ENCODE measurements around the gene ECI2. TPM values are rescaled to one million over a fixed set of nuclear protein-coding genes. Genes with fewer than 3 reads are reported as not detected.

The ECI2 gene, protein sequence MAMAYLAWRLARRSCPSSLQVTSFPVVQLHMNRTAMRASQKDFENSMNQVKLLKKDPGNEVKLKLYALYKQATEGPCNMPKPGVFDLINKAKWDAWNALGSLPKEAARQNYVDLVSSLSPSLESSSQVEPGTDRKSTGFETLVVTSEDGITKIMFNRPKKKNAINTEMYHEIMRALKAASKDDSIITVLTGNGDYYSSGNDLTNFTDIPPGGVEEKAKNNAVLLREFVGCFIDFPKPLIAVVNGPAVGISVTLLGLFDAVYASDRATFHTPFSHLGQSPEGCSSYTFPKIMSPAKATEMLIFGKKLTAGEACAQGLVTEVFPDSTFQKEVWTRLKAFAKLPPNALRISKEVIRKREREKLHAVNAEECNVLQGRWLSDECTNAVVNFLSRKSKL
- total RNA-seq: 10 to 100 TPM; 41.6 to 43.2 TPM

DNA sequence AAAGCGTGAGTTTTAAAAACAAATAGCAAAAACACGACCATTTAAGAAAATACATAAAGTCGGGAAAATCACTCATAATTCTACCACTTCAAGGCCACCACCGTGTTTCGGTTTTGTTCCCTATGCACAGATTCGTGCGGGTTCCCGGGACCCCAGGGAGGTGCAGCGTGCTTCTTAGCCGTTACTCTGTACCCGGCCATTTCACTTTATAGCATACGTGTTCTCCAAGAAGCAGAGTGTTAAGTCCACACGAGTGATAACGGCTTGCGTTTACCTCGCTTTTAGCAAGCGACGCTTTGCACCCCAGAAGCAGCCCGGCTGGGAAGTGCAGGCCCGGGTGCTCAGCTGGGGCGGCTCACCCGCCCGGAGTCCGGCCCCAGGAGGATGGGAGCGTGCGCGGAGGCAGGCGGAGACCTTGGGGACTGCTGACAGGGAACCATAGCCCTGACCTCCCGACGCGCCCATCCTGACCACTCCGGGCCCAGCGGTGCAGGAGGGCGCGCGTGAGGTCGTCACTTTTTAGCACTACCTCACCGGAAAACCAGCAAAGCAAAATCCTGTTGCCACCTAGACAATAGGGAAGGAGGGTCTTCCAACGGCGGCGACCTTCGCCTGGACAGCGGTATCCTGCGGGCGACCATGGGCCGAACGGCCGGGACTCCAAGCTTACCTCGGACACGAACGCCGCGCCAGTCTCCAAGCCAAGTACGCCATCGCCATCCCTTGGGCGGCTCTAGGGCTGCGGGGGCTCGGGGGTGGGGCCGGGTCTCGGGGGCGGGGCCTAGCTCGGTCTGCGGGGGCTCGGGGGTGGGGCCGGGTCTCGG lies at the start of gene ECI2:
Gene ECI2, minus strand, starts transcription at position 735 of the 824 bp plus-strand sequence. Its CDS starts 15 bp downstream, at position 720.
- peaks cover 1 to 4% of the 10 kb centered on the region in 2 donors for H3K9me3 Mint-ChIP-seq
- peaks cover 14 to 24% of the 10 kb centered on the region in 2 donors for H3K36me3 Mint-ChIP-seq (ENCODE audit: insufficient read depth in 2 of 2)
- no peaks in the 10 kb centered on the region for H3K27me3 Mint-ChIP-seq (ENCODE audit: low read depth)
- H3K4me1 Mint-ChIP-seq (ENCODE audit: low read depth): peaks cover 57% of the 10 kb centered on the region
- peak within 1 kb of the TSS; percentile 73 for H3K27ac Mint-ChIP-seq
- peak within 1 kb of the TSS; percentile 88 to 93 for H3K4me3 Mint-ChIP-seq
- DNase-seq: peak; percentile 62
- ATAC-seq (replicated peaks in 1 of 2): peak; percentile 67 to 71

DNA sequence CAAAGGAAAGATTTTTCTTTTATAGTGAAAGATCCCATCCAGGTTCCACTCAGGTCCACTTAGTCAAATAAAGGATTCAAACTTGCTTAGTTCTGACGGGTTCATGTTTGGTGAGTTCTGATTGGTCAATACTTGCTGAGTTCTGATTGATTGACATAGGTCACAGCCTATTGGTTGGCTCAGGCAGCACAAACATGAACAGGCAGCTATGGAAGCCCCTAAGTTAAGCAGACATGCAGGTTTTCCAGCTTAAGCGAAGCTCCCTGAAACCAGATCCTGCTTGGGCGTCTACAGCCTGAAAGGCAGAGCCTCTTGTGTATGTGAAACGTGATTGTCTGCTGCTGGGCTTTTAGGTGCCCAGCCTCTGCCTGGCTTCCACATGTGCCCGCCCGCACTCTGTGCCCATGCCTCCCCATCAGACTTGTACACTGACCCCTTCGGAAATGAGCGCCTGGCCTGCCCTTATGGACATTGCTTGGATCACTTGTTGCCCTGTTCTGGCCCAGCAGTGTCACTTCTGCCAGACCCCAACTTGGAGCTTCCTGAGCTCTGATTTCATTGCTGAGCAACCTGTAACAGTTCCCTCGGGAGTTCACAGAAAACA lies 45.4 kb upstream of the ECI2 start:
- Mint-ChIP-seq H3K36me3 (ENCODE audit: insufficient read depth in 2 of 2) (peaks cover 2 to 11% of the 10 kb centered on the region in 2 donors), H3K27me3 (ENCODE audit: low read depth) (peaks cover 28% of the 10 kb centered on the region), H3K27ac (no peak overlapping the region), H3K4me1 (ENCODE audit: low read depth) (peaks cover 11% of the 10 kb centered on the region), H3K4me3 (no peak overlapping the region), H3K9me3 (peaks cover 2% of the 10 kb centered on the region in 2 donors)
- ATAC-seq (replicated peaks in 1 of 2): no peak
- no peak for DNase-seq

DNA sequence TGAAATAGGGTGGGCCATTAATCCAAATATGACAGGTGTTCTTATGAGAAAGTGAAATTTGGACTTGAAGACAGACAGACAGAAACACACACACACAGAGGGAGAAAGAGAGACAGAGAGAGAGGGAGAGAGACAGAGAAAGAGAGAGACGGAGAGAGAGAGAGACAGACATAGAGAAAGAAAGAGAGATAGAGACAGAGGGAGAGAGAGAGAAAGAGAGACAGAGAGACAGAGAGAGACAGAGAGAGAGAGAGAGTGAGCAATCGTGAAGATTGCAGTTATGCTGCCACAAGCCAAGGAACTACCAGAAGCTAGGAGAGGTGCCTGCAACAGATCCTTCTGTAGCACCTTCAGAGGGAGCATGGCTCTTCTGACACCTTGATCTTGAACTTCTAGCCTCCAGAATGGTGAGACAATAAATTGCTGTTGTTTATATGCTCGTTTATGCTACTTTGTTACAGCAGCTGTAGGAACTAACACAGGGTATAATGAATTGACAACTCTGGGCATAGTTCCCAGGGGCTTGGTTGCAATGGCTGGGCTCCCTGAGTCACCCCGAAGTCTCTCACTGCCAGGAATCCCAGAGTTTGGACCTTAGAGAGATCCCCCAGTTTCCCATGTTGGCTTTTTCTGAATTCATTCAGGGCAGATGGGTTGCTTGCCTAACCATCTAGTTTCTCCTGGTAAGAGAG lies 44.7 kb upstream of the ECI2 start:
- Mint-ChIP-seq H3K9me3 (peaks cover under 1% of the 10 kb centered on the region in 2 donors), H3K36me3 (ENCODE audit: insufficient read depth in 2 of 2) (peaks cover under 1 to 9% of the 10 kb centered on the region in 2 donors), H3K4me3 (no peak overlapping the region), H3K27me3 (ENCODE audit: low read depth) (peaks cover 28% of the 10 kb centered on the region), H3K4me1 (ENCODE audit: low read depth) (peaks cover 5% of the 10 kb centered on the region), H3K27ac (no peak overlapping the region)
- ATAC-seq (replicated peaks in 1 of 2): no peak
- no peak for DNase-seq

DNA sequence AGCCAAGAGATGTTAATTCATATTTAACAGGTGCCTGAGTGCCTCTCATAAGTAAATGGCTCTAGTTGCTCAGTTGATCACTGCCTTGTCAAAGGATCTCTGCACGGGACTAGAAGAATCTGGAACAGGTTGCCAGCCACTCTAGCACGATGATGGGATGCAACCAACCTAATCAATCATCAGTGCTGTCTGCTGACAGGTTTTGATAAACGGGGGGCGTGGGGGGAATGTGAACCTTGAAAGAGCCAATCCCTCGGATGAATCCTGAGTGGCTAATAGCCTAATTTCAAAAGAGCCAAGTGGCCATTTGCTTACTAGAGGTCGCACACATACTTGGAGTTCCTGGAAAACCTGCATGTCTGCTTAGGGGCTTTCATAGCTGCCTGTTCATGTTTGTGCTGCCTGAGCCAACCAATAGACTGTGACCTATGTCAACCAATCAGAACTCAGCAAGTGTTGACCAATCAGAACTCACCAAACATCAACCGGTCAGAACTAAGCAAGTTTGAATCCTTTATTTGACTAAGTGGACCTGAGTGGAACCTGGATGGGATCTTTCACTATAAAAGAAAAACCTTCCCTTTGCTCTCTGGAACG lies 43.5 kb upstream of the ECI2 start:
- Mint-ChIP-seq H3K9me3 (no peaks in the 10 kb centered on the region), H3K27ac (no peak overlapping the region), H3K4me3 (no peak overlapping the region), H3K27me3 (ENCODE audit: low read depth) (peaks cover 28% of the 10 kb centered on the region), H3K4me1 (ENCODE audit: low read depth) (no peaks in the 10 kb centered on the region), H3K36me3 (ENCODE audit: insufficient read depth in 2 of 2) (peaks cover 0 to 3% of the 10 kb centered on the region in 2 donors)
- ATAC-seq (replicated peaks in 1 of 2): no peak
- no peak for DNase-seq

DNA sequence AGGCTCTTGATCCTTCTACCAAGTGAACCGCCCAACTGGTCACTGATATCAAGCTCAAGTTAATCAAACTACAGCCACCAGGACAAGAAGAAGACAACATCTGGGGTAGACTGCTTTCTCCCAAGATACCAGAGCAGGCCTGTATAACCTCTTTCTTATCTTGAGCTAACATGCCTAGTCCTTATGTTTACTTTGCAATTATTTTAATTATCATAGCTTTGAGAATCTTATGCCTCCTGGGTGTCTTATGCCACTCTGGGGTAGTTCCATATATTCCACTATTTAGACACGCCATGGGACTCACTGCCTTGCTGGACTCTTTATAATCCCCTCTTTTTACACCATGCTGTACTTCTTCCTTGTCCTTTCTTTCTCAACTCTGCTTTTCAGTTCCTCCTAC lies 41.5 kb upstream of the ECI2 start:
- no peak for ATAC-seq (replicated peaks in 1 of 2)
- no peaks in the 10 kb centered on the region for H3K36me3 Mint-ChIP-seq (ENCODE audit: insufficient read depth in 2 of 2)
- H3K9me3 Mint-ChIP-seq: no peaks in the 10 kb centered on the region
- H3K4me3 Mint-ChIP-seq: no peak overlapping the region
- no peaks in the 10 kb centered on the region for H3K4me1 Mint-ChIP-seq (ENCODE audit: low read depth)
- no peak for DNase-seq
- peaks cover 24% of the 10 kb centered on the region for H3K27me3 Mint-ChIP-seq (ENCODE audit: low read depth)
- H3K27ac Mint-ChIP-seq: no peak overlapping the region

DNA sequence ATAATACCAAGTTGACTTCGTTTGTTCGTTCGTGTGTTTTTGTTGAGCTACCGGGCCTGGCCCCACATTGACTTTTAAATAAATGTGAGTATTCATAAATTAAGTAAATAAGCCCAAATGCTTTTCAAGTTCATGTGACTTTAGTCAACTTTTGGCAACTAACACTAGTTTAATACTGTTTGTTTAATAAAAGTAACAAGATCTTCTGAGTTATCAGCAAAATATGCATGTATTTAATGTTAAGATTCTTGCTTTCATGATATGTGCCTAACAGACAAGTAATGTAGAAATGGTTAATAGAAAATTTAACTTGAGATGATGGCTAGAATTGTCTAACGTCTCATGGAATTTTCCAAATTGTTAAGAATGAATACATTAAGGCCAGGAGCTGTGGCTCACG lies 38.7 kb upstream of the ECI2 start:
- Mint-ChIP-seq H3K4me1 (ENCODE audit: low read depth) (no peaks in the 10 kb centered on the region), H3K36me3 (ENCODE audit: insufficient read depth in 2 of 2) (no peaks in the 10 kb centered on the region), H3K27me3 (ENCODE audit: low read depth) (peaks cover 7% of the 10 kb centered on the region), H3K27ac (no peak overlapping the region), H3K4me3 (no peak overlapping the region), H3K9me3 (no peaks in the 10 kb centered on the region)
- ATAC-seq (replicated peaks in 1 of 2): no peak
- DNase-seq: no peak

DNA sequence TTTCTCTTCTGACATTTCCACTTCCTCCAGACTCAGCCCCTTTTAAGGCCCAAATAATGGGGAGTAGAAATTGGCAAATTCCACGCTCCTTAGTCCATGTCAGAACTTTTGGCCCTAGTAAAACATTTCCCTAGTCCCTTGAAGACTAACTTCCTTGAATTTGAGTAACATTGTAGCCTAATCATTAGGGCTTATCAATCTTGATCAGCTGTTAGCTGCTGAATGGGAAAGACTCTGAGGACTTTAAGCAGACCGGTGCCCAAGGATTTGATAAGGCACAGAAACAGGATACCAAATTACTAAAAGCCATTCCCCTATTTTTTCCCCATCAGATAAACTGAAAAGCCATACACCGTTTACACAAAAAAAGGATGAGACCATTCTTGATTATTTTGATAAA lies 37.0 kb upstream of the ECI2 start:
- H3K27me3 Mint-ChIP-seq (ENCODE audit: low read depth): peaks cover 3% of the 10 kb centered on the region
- no peak overlapping the region for H3K27ac Mint-ChIP-seq
- H3K36me3 Mint-ChIP-seq (ENCODE audit: insufficient read depth in 2 of 2): no peaks in the 10 kb centered on the region
- no peaks in the 10 kb centered on the region for H3K4me1 Mint-ChIP-seq (ENCODE audit: low read depth)
- H3K9me3 Mint-ChIP-seq: peaks cover 0 to 2% of the 10 kb centered on the region in 2 donors
- no peak overlapping the region for H3K4me3 Mint-ChIP-seq
- ATAC-seq (replicated peaks in 1 of 2): no peak
- DNase-seq: no peak

DNA sequence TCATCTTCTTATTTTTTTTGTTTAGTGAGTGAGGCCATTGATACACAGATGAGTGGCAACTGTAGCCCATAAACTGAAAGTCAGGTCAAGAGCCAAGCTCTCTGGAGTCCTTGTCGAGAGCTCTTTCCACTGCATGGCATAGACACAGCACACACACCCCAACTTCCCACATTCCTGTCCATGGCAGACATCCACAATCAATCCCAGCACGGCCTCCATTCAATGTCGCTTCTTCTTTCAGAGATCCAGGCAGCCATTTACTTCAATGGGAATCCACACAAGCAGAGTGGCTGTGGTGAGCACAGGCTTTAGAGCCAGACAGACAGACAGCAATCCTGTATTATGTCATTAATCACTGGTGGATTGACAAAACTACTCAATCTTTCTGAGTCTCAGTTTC lies 34.9 kb upstream of the ECI2 start:
- ATAC-seq (replicated peaks in 1 of 2): no peak
- no peak overlapping the region for H3K4me3 Mint-ChIP-seq
- H3K27ac Mint-ChIP-seq: no peak overlapping the region

DNA sequence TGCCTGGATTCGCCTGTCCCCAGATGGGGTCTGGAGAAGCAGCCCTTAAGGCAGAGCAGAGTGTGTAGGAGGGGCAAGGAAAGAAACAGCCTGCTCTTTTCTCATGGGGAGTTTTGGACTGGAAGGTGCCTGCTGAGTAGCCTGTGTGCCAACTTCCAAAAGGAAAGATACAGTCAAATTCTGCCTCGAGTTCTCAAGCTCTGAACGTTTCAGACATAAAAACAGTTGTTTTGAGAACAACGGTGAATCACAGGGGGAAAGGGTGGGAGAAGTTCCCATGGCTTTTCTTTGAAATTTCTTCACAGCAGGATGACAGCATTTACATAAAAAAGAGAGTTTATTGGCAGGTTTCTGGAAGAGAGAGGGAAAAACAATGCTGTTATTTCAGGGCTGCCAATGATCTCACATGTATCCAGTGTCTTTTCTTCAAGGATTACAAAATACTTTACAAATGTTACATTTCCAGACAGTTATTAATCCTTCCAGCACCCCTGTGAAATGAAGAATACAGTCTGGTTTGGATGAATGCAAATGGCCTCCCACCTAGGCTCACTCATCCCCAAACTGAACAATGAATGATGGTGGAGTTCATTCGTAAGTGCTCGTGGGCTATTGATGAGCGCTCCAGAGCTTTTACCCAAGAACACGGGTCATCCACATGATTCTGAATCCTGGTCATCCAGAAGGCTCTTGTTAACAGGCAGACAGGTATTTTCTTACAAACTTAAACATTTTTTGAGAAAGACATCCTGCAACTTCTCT lies 33.8 kb upstream of the ECI2 start:
- H3K4me1 Mint-ChIP-seq (ENCODE audit: low read depth): no peaks in the 10 kb centered on the region
- no peaks in the 10 kb centered on the region for H3K27me3 Mint-ChIP-seq (ENCODE audit: low read depth)
- no peak for ATAC-seq (replicated peaks in 1 of 2)
- H3K4me3 Mint-ChIP-seq: no peak overlapping the region
- DNase-seq: no peak
- no peak overlapping the region for H3K27ac Mint-ChIP-seq
- no peaks in the 10 kb centered on the region for H3K36me3 Mint-ChIP-seq (ENCODE audit: insufficient read depth in 2 of 2)
- peaks cover 0 to 2% of the 10 kb centered on the region in 2 donors for H3K9me3 Mint-ChIP-seq

More for the DNA sequence above, 34.9 kb upstream of the ECI2 start:
- H3K9me3 Mint-ChIP-seq: peaks cover 0 to 2% of the 10 kb centered on the region in 2 donors
- H3K36me3 Mint-ChIP-seq (ENCODE audit: insufficient read depth in 2 of 2): no peaks in the 10 kb centered on the region
- no peaks in the 10 kb centered on the region for H3K27me3 Mint-ChIP-seq (ENCODE audit: low read depth)
- H3K4me1 Mint-ChIP-seq (ENCODE audit: low read depth): no peaks in the 10 kb centered on the region
- DNase-seq: no peak

DNA sequence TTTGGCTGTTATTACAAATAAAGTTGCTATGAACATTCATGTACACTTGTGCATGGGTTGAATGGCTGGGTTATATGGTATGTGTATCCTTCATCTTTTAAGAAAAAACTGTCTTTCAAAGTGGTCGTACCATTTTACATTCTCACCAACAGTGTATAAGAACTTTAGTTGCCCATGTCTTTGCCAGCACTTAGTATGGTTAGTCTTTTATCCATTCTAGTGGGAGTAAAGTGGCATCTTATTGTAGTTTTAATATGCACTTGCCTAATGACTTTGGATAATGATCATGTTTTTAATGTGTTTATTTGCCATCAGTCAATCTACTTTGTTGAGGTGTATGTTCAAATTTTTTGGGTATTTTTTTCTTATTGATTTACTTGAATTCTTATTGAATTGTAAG lies 32.5 kb upstream of the ECI2 start:
- Mint-ChIP-seq H3K27ac (no peak overlapping the region), H3K36me3 (ENCODE audit: insufficient read depth in 2 of 2) (no peaks in the 10 kb centered on the region), H3K4me3 (no peak overlapping the region), H3K4me1 (ENCODE audit: low read depth) (no peaks in the 10 kb centered on the region), H3K27me3 (ENCODE audit: low read depth) (no peaks in the 10 kb centered on the region), H3K9me3 (peaks cover 0 to 2% of the 10 kb centered on the region in 2 donors)
- ATAC-seq (replicated peaks in 1 of 2): no peak
- no peak for DNase-seq

DNA sequence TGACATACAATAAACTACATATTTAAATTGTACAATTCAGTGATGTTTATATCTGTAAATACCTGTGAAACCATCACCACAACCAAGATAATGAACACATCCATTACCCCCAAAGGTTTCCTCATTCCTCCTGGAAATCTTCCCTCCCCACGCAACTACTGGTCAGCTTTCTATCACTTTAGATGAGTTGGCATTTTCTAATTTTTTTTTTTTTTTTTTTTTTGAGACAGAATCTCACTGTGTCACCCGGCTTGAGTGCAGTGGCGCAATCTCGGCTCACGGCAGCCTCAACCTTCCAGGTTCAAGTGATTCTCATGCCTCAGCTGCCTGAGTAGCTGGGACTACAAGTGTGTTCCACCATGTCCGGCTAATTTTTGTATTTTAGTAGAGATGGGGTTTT lies 31.7 kb upstream of the ECI2 start:
- Mint-ChIP-seq H3K36me3 (ENCODE audit: insufficient read depth in 2 of 2) (no peaks in the 10 kb centered on the region), H3K4me1 (ENCODE audit: low read depth) (no peaks in the 10 kb centered on the region), H3K27me3 (ENCODE audit: low read depth) (no peaks in the 10 kb centered on the region), H3K27ac (no peak overlapping the region), H3K9me3 (peaks cover 0 to 2% of the 10 kb centered on the region in 2 donors), H3K4me3 (no peak overlapping the region)
- ATAC-seq (replicated peaks in 1 of 2) (no peak), DNase-seq (no peak)

DNA sequence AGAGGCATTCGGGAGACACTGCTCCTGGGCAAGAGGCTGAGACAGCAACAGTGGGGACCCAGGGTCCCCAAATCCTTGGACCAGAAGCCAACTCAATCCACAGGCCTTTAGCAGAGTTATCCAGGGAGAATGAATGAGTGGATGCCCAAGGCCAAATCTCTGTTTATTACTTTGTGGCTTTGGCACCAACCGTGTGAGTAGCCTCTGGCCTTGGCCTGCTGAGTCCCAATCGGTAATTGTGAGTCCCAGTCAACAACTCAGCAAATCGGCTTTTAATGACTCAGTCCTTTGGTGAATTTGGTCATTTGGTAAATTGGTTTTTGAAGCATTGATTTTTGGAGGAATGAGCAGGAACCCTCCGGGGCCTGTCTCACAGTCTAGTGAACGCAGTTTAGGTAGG lies 29.1 kb upstream of the ECI2 start:
- Mint-ChIP-seq H3K9me3 (peaks cover 0 to 2% of the 10 kb centered on the region in 2 donors), H3K4me3 (no peak overlapping the region), H3K27ac (no peak overlapping the region), H3K36me3 (ENCODE audit: insufficient read depth in 2 of 2) (no peaks in the 10 kb centered on the region), H3K4me1 (ENCODE audit: low read depth) (no peaks in the 10 kb centered on the region), H3K27me3 (ENCODE audit: low read depth) (peaks cover 6% of the 10 kb centered on the region)
- ATAC-seq (replicated peaks in 1 of 2): no peak
- DNase-seq: no peak

Data from activated T-cell treated with anti-CD3 and anti-CD28 coated beads, Interleukin-2, amount 50 U/mL, for 72 hours (primary cell).